SK-N-SH (cell line): ENCODE results near the gene AGBL1. TPM values are rescaled to one million over a fixed set of nuclear protein-coding genes. Genes with fewer than 3 reads are reported as not detected.

Experiments
- CTCF ChIA-PET: fragments of 300-600, 350-600 bp; formaldehyde crosslinking; extraction: SDS; loops from one replicate; lab custom pipeline; 2021; lab: Yijun Ruan, JAX
- POLR2A ChIA-PET: fragments of 350-600 bp; sonication (Branson Sonifier 250); formaldehyde crosslinking; extraction: SDS; loops from one replicate; lab custom pipeline; 2020; ENCODE audit warnings: antibody characterized with exemption, inconsistent platforms; lab: Yijun Ruan, JAX
- DNase-seq: peaks from one replicate; pipeline ENCODE4 v3.0.0; 2012
- H2AFZ ChIP-seq: fragments of 200-600 bp; sonication (generic); 2 replicates; pipeline ENCODE4 v1.8.1; 2016; ENCODE audit warnings: antibody characterized with exemption, mild to moderate bottlenecking, low read depth
- H3F3A ChIP-seq: fragments of 200-600 bp; sonication (generic); replicated peaks from 2 replicates; pipeline ENCODE3; 2016; ENCODE audit warnings: antibody characterized with exemption, mild to moderate bottlenecking; ENCODE audit not compliant: insufficient read depth
- H3K27ac ChIP-seq, 2 experiments: fragments of 200-500 bp in 1 of 2; fragments of 200-600 bp in 1 of 2; sonication (Bioruptor generic) in 1 of 2; sonication (generic), shearing (Covaris generic) in 1 of 2; 2 replicates each; pipeline versions ENCODE4 v1.5.1 to v1.6.1; 2014 to 2016; ENCODE audit warnings: low read depth in 2 of 2, inconsistent platforms in 1 of 2, low read length in 1 of 2, mild to moderate bottlenecking in 1 of 2, mixed read lengths in 1 of 2
- H3K27me3 ChIP-seq: fragments of 200-600 bp; sonication (generic), shearing (Covaris generic); 2 replicates; pipeline ENCODE4 v1.6.1; 2016; ENCODE audit warnings: mixed run types; ENCODE audit not compliant: insufficient read depth
- H3K36me3 ChIP-seq, 2 experiments: fragments of 200-500 bp in 1 of 2; fragments of 200-600 bp in 1 of 2; sonication (Bioruptor generic) in 1 of 2; sonication (generic) in 1 of 2; replicated peaks in 1 of 2; 2 replicates each; pipeline versions ENCODE3 to v1.5.1; 2014 to 2016; ENCODE audit warnings: low read length in 1 of 2, mild to moderate bottlenecking in 1 of 2; ENCODE audit not compliant: insufficient read depth in 2 of 2, control insufficient read depth in 1 of 2
- H3K4me1 ChIP-seq, 2 experiments: fragments of 200-500 bp in 1 of 2; fragments of 200-600 bp in 1 of 2; sonication (Bioruptor generic) in 1 of 2; sonication (generic), shearing (Covaris generic) in 1 of 2; 2 replicates each; pipeline versions ENCODE4 v1.5.1 to v1.6.1; 2014 to 2016; ENCODE audit warnings: low read depth in 1 of 2, low read length in 1 of 2, mixed run types in 1 of 2; ENCODE audit not compliant: insufficient read depth in 2 of 2, control insufficient read depth in 1 of 2
- H3K4me2 ChIP-seq: fragments of 200-600 bp; sonication (generic), shearing (Covaris generic); 2 replicates; pipeline ENCODE4 v1.6.1; 2017; ENCODE audit warnings: mixed run types
- H3K4me3 ChIP-seq, 2 experiments: fragments of 200-500 bp in 1 of 2; fragments of 200-600 bp in 1 of 2; sonication (Bioruptor generic) in 1 of 2; sonication (generic), shearing (Covaris generic) in 1 of 2; 2 replicates each; pipeline versions ENCODE4 v1.5.1 to v1.8.1; 2014 to 2016; ENCODE audit warnings: low read depth in 2 of 2, inconsistent platforms in 1 of 2, low read length in 1 of 2, mild to moderate bottlenecking in 1 of 2, mixed read lengths in 1 of 2, moderate library complexity in 1 of 2
- H3K79me2 ChIP-seq: fragments of 200-600 bp; sonication (generic); 2 replicates; pipeline ENCODE4 v1.8.1; 2017; ENCODE audit warnings: mild to moderate bottlenecking; ENCODE audit not compliant: insufficient read depth
- H3K9ac ChIP-seq: fragments of 200-600 bp; sonication (generic); 2 replicates; pipeline ENCODE4 v1.6.1; 2017; ENCODE audit warnings: mixed run types
- H3K9me2 ChIP-seq: fragments of 200-600 bp; sonication (generic); 2 replicates; pipeline ENCODE4 v1.6.1; 2017; ENCODE audit warnings: mixed run types
- H3K9me3 ChIP-seq: fragments of 200-600 bp; sonication (generic); 2 replicates; pipeline ENCODE4 v1.6.1; 2017; ENCODE audit warnings: mixed run types, mild to moderate bottlenecking, moderate library complexity
- H4K20me1 ChIP-seq: fragments of 200-600 bp; sonication (generic); 2 replicates; pipeline ENCODE4 v1.6.1; 2017; ENCODE audit warnings: mild to moderate bottlenecking, mixed run types; ENCODE audit not compliant: insufficient read depth
- CHD2 ChIP-seq: fragments of 150-350 bp; IDR thresholded peaks from 2 replicates; pipeline ENCODE4 v1.6.1; 2018; ENCODE audit warnings: low read length; ENCODE audit not compliant: partially characterized antibody
- CTCF ChIP-seq: fragments of 200-600 bp; sonication (generic); IDR thresholded peaks from 2 replicates; pipeline ENCODE4 v1.6.1; 2017; ENCODE audit warnings: antibody characterized with exemption, mild to moderate bottlenecking, moderate library complexity
- FOSL2 ChIP-seq: IDR thresholded peaks from 2 replicates; pipeline ENCODE4 v1.4.0; 2012; ENCODE audit warnings: low read depth, mild to moderate bottlenecking, moderate library complexity, borderline replicate concordance
- FOXM1 ChIP-seq: IDR thresholded peaks from 2 replicates; pipeline ENCODE4 v1.4.0; 2012; ENCODE audit warnings: low read depth, mild to moderate bottlenecking
- GATA2 ChIP-seq: sonication (generic); formaldehyde crosslinking; IDR thresholded peaks from 2 replicates; pipeline ENCODE4 v1.5.0; 2020; ENCODE audit warnings: mild to moderate bottlenecking, missing genetic modification reagents
- JUND ChIP-seq: IDR thresholded peaks from 2 replicates; pipeline ENCODE4 v1.4.0; 2012
- MEF2A ChIP-seq: IDR thresholded peaks from 2 replicates; pipeline ENCODE4 v1.4.0; 2012; ENCODE audit warnings: low read depth, borderline replicate concordance
- MXI1 ChIP-seq: IDR thresholded peaks from 2 replicates; pipeline ENCODE4 v1.6.1; 2012; ENCODE audit warnings: mild to moderate bottlenecking, low read depth, low read length, improper control_type of control experiment
- PBX3 ChIP-seq: IDR thresholded peaks from 2 replicates; pipeline ENCODE4; 2012
- RFX5 ChIP-seq: IDR thresholded peaks from 2 replicates; pipeline ENCODE4 v1.6.1; 2012; ENCODE audit warnings: mild to moderate bottlenecking, improper control_type of control experiment, low read length
- RXRA ChIP-seq: IDR thresholded peaks from 2 replicates; pipeline ENCODE4 v1.4.0; 2012; ENCODE audit warnings: low read depth, mild to moderate bottlenecking, borderline replicate concordance
- SMC3 ChIP-seq: IDR thresholded peaks from 2 replicates; pipeline ENCODE4 v1.6.1; 2012; ENCODE audit warnings: low read depth, low read length, improper control_type of control experiment
- TAF1 ChIP-seq: IDR thresholded peaks from 2 replicates; pipeline ENCODE4 v1.6.1; 2012; ENCODE audit warnings: low read depth, mild to moderate bottlenecking, low read length, moderate library complexity, borderline replicate concordance
- TCF12 ChIP-seq: IDR thresholded peaks from 2 replicates; pipeline ENCODE4 v1.4.0; 2012
- YY1 ChIP-seq: IDR thresholded peaks from 2 replicates; pipeline ENCODE4 v1.4.0; 2012; ENCODE audit warnings: low read depth, mild to moderate bottlenecking
- WGBS: methylation state at CpG from one replicate; pipeline ENCODE4 v1.1.6; 2017; ENCODE audit warnings: low lambda C conversion rate; 5-methylcytosine and 5-hydroxymethylcytosine counted together
- polyA plus RNA-seq, 3 experiments: library from polyadenylated mRNA; depleted of rRNA; stranded (reverse); fragments of >200 nt; gene quantifications; 2 replicates each; pipeline ENCODE4 v1.2.3, GENCODE V29; 2012
- TF ChIP-seq, protein P1 (sequence below): IDR thresholded peaks from 2 replicates; pipeline ENCODE4 v1.6.1; 2012; ENCODE audit warnings: mild to moderate bottlenecking, low read depth, low read length, moderate library complexity
- TF ChIP-seq, protein P2 (sequence below): IDR thresholded peaks from 2 replicates; pipeline ENCODE4 v1.4.0; 2012; ENCODE audit warnings: low read depth
- TF ChIP-seq, protein P3 (sequence below): fragments of 150-350 bp; IDR thresholded peaks from 2 replicates; pipeline ENCODE4 v1.6.1; 2017; ENCODE audit warnings: antibody characterized with exemption, low read length, low read depth, borderline replicate concordance
- TF ChIP-seq, protein P4 (sequence below): fragments of 150-350 bp; IDR thresholded peaks from 2 replicates; pipeline ENCODE4 v1.6.1; 2016; ENCODE audit warnings: mild to moderate bottlenecking, low read depth, low read length

AGBL1 gene
- polyA plus RNA-seq, 1 of the 3 experiments (the other 2 are of a cell fraction), result not detected

DNA sequence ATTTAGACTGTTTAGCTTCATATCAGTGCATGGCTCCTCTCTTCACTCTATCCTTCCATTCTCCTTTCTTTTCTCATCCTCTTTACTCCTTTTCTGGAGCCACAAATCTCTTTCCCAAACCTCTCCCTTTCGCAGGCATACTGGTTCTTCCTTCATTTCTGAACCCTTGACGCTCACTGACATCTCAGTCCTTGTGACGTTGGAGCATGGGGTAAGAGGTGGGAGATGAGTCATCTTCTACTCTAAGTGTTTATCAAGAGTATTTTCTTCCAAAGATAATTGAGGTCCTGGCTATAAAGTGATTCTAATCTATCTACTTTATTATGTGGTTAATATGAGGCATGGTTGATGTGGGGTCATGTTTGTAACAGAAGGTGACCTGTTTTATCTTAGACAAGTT, 414.2 kb downstream of the AGBL1 start:
- H3K79me2 ChIP-seq, result no peaks in the 10 kb centered on the region
- no peak for TF ChIP-seq GATA2
- TF ChIP-seq JUND, result no peak
- no peak for TF ChIP-seq RXRA
- no peak for TF ChIP-seq SMC3
- no peak for TF ChIP-seq CTCF
- no peak for TF ChIP-seq FOXM1
- TF ChIP-seq, protein P1, sequence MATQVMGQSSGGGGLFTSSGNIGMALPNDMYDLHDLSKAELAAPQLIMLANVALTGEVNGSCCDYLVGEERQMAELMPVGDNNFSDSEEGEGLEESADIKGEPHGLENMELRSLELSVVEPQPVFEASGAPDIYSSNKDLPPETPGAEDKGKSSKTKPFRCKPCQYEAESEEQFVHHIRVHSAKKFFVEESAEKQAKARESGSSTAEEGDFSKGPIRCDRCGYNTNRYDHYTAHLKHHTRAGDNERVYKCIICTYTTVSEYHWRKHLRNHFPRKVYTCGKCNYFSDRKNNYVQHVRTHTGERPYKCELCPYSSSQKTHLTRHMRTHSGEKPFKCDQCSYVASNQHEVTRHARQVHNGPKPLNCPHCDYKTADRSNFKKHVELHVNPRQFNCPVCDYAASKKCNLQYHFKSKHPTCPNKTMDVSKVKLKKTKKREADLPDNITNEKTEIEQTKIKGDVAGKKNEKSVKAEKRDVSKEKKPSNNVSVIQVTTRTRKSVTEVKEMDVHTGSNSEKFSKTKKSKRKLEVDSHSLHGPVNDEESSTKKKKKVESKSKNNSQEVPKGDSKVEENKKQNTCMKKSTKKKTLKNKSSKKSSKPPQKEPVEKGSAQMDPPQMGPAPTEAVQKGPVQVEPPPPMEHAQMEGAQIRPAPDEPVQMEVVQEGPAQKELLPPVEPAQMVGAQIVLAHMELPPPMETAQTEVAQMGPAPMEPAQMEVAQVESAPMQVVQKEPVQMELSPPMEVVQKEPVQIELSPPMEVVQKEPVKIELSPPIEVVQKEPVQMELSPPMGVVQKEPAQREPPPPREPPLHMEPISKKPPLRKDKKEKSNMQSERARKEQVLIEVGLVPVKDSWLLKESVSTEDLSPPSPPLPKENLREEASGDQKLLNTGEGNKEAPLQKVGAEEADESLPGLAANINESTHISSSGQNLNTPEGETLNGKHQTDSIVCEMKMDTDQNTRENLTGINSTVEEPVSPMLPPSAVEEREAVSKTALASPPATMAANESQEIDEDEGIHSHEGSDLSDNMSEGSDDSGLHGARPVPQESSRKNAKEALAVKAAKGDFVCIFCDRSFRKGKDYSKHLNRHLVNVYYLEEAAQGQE, result no peak
- TF ChIP-seq TCF12, result no peak
- TF ChIP-seq FOSL2, result no peak
- no peak for TF ChIP-seq MXI1
- TF ChIP-seq RFX5, result no peak
- TF ChIP-seq CHD2, result no peak
- no peak for TF ChIP-seq TAF1
- TF ChIP-seq YY1, result no peak
- TF ChIP-seq, protein P2, sequence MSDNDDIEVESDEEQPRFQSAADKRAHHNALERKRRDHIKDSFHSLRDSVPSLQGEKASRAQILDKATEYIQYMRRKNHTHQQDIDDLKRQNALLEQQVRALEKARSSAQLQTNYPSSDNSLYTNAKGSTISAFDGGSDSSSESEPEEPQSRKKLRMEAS, result no peak
- TF ChIP-seq PBX3, result no peak
- TF ChIP-seq MEF2A, result no peak
- TF ChIP-seq, protein P3, sequence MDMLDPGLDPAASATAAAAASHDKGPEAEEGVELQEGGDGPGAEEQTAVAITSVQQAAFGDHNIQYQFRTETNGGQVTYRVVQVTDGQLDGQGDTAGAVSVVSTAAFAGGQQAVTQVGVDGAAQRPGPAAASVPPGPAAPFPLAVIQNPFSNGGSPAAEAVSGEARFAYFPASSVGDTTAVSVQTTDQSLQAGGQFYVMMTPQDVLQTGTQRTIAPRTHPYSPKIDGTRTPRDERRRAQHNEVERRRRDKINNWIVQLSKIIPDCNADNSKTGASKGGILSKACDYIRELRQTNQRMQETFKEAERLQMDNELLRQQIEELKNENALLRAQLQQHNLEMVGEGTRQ, result no peak
- TF ChIP-seq, protein P4, sequence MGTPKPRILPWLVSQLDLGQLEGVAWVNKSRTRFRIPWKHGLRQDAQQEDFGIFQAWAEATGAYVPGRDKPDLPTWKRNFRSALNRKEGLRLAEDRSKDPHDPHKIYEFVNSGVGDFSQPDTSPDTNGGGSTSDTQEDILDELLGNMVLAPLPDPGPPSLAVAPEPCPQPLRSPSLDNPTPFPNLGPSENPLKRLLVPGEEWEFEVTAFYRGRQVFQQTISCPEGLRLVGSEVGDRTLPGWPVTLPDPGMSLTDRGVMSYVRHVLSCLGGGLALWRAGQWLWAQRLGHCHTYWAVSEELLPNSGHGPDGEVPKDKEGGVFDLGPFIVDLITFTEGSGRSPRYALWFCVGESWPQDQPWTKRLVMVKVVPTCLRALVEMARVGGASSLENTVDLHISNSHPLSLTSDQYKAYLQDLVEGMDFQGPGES, result no peak
- H3K36me3 ChIP-seq, result no peaks in the 10 kb centered on the region
- no peak overlapping the region for H3K4me2 ChIP-seq
- no peaks in the 10 kb centered on the region for H3K27me3 ChIP-seq
- no peak overlapping the region for H3K4me3 ChIP-seq
- no peaks in the 10 kb centered on the region for H3F3A ChIP-seq
- H3K9me2 ChIP-seq, result no peaks in the 10 kb centered on the region
- ChIA-PET CTCF (no interaction called here), POLR2A (no interaction called here)
- 16% methylated on average over 3 of the region's 3 CpGs for WGBS
- H3K9me3 ChIP-seq, result no peaks in the 10 kb centered on the region
- H3K4me1 ChIP-seq, result peaks cover 0 to 3% of the 10 kb centered on the region in 2 experiments; a peak in 1 of 4 replicates
- H2AFZ ChIP-seq, result no peak overlapping the region
- H3K9ac ChIP-seq, result no peak overlapping the region
- DNase-seq, result no peak
- H3K27ac ChIP-seq, result no peak overlapping the region
- H4K20me1 ChIP-seq, result no peaks in the 10 kb centered on the region
